RWPE1 (cell line): ENCODE measurements around the gene H1-8.
"Not testable (repeated sequence)": the region's sequence is repeated elsewhere in the genome, so short reads cannot be mapped to it uniquely, and the experiment has no call there.

Source experiments
- CTCF ChIA-PET: fragments of 350-600 bp; sonication (Branson Sonifier 250); formaldehyde crosslinking; extraction: SDS; loops from one replicate; lab custom pipeline; 2021; lab: Yijun Ruan, JAX
- POLR2A ChIA-PET: fragments of 400-600 bp; formaldehyde crosslinking; extraction: SDS; loops from one replicate; lab custom pipeline; 2020; ENCODE audit warnings: antibody characterized with exemption; ENCODE audit not compliant: low non-redundant PET; lab: Yijun Ruan, JAX
- DNase-seq: peaks from one replicate; pipeline ENCODE4 v3.0.0; 2012; ENCODE audit warnings: low spot score
- H3K27ac ChIP-seq: fragments of 450-650 bp; 2 replicates; pipeline ENCODE4 v1.5.1; 2017
- CTCF ChIP-seq: fragments of 450-650 bp; conservative IDR thresholded peaks from 2 replicates; pipeline ENCODE4 v1.5.1; 2017; ENCODE audit warnings: low read depth, mild to moderate bottlenecking

H1-8 gene

GRCh38 chr3:129540776-129541516 is 2.0 kb upstream of the H1-8 start:
- CTCF ChIA-PET: interaction anchor here (0.7 kb wide), 1 partner anchor 16 kb away, joined by 3 read pairs; no protein-coding TSS in a partner anchor
- no peak for TF ChIP-seq CTCF
- POLR2A ChIA-PET: no interaction called here

GRCh38 chr3:129542747-129543146 is 228 bp upstream of the H1-8 start:
- POLR2A ChIA-PET: no interaction called here
- CTCF ChIA-PET: no interaction called here
- no peak for TF ChIP-seq CTCF
- no peak overlapping the region for H3K27ac ChIP-seq
- no peak for DNase-seq

More at GRCh38 chr3:129540776-129541516, 2.0 kb upstream of the H1-8 start:
- H3K27ac ChIP-seq: no peak overlapping the region
- no peak for DNase-seq

GRCh38 chr3:129543999-129544398 is 1.0 kb downstream of the H1-8 start:
- CTCF ChIA-PET: interaction anchor here (0.5 kb wide), 1 partner anchor 783 kb away, joined by 7 read pairs; no protein-coding TSS in a partner anchor
- H3K27ac ChIP-seq: no peak overlapping the region
- TF ChIP-seq CTCF: no peak
- POLR2A ChIA-PET: no interaction called here
- no peak for DNase-seq

- CTCF ChIA-PET, DNase-seq, POLR2A ChIA-PET, H3K27ac ChIP-seq: not testable (repeated sequence)
Observed at GRCh38 chr3:129545951-129546350, 3.0 kb downstream of the H1-8 start.

- ChIA-PET POLR2A (no interaction called here), CTCF (no interaction called here)
- no peak for TF ChIP-seq CTCF
- no peak overlapping the region for H3K27ac ChIP-seq
- DNase-seq: no peak
Observed at GRCh38 chr3:129547241-129547640, 4.3 kb downstream of the H1-8 start.

GRCh38 chr3:129548104-129548965 is 5.4 kb downstream of the H1-8 start:
- POLR2A ChIA-PET: no interaction called here
- DNase-seq: no peak
- no peak overlapping the region for H3K27ac ChIP-seq
- TF ChIP-seq CTCF: no peak
- CTCF ChIA-PET: no interaction called here
